Mesothelial cell of epicardium (in vitro differentiated cells): Measurements from ENCODE around the gene CLRN3. TPM values are rescaled to one million over a fixed set of nuclear protein-coding genes. Genes with fewer than 3 reads are reported as not detected.

Source experiments
- DNase-seq, 2 experiments: peaks; one replicate each; pipeline ENCODE4 v3.0.0; 2021; ENCODE audit warnings: low spot score in 2 of 2; ENCODE audit not compliant: unreplicated experiment in 2 of 2
- H3K27ac Mint-ChIP-seq: 2 replicates; pipeline ENCODE4 v1.8.0; 2021; ENCODE audit warnings: mixed read lengths
- H3K27me3 Mint-ChIP-seq: 2 replicates; pipeline ENCODE4 v1.8.0; 2021; ENCODE audit warnings: low read depth, mixed read lengths
- H3K36me3 Mint-ChIP-seq: 2 replicates; pipeline ENCODE4 v1.8.0; 2021; ENCODE audit warnings: mixed read lengths
- H3K4me1 Mint-ChIP-seq: 2 replicates; pipeline ENCODE4 v1.8.0; 2021; ENCODE audit warnings: mixed read lengths
- H3K4me3 Mint-ChIP-seq: 2 replicates; pipeline ENCODE4 v1.8.0; 2021; ENCODE audit warnings: mild to moderate bottlenecking, moderate library complexity, mixed read lengths
- H3K9me3 Mint-ChIP-seq: 2 replicates; pipeline ENCODE4 v1.8.0; 2021; ENCODE audit warnings: mixed read lengths
- total RNA-seq: library from RNA; stranded (reverse); gene quantifications from 3 replicates; pipeline ENCODE4 v1.2.1, GENCODE V29; 2021
- TF ChIP-seq, protein P1 (sequence below): fragments of 200-600 bp; sonication (generic); IDR thresholded peaks from one replicate; pipeline ENCODE4 v1.5.0; 2021; ENCODE audit warnings: antibody characterized with exemption; ENCODE audit not compliant: unreplicated experiment

The CLRN3 gene
- total RNA-seq, 1 donor from 2014 or later: not detected

DNA sequence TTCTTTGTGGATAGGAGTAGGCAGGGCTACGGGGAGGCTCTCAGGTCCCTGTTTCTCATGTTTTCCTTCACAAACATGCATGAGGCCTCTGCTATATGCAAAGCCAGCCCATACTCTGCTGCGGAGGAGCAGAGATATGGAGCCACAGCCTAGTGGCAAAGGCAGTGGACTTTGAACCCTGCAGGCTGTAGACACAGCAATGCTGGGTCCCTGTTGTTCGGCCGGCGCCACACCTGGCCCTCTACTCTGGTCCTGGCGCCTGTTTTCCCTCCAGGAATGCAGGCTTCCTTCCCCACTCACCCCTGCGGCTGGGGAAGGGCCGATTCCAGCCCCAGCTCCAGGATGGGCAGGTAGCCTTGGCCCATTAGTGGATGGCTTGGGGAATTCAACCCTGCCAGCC lies 11.5 kb downstream of the CLRN3 start:
- TF ChIP-seq, protein P1, sequence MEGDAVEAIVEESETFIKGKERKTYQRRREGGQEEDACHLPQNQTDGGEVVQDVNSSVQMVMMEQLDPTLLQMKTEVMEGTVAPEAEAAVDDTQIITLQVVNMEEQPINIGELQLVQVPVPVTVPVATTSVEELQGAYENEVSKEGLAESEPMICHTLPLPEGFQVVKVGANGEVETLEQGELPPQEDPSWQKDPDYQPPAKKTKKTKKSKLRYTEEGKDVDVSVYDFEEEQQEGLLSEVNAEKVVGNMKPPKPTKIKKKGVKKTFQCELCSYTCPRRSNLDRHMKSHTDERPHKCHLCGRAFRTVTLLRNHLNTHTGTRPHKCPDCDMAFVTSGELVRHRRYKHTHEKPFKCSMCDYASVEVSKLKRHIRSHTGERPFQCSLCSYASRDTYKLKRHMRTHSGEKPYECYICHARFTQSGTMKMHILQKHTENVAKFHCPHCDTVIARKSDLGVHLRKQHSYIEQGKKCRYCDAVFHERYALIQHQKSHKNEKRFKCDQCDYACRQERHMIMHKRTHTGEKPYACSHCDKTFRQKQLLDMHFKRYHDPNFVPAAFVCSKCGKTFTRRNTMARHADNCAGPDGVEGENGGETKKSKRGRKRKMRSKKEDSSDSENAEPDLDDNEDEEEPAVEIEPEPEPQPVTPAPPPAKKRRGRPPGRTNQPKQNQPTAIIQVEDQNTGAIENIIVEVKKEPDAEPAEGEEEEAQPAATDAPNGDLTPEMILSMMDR: no peak
- Mint-ChIP-seq H3K36me3 (no peaks in the 10 kb centered on the region), H3K27me3 (peaks cover 16% of the 10 kb centered on the region), H3K27ac (no peak overlapping the region), H3K9me3 (no peaks in the 10 kb centered on the region), H3K4me3 (no peak overlapping the region), H3K4me1 (no peaks in the 10 kb centered on the region)
- DNase-seq: no peak

DNA sequence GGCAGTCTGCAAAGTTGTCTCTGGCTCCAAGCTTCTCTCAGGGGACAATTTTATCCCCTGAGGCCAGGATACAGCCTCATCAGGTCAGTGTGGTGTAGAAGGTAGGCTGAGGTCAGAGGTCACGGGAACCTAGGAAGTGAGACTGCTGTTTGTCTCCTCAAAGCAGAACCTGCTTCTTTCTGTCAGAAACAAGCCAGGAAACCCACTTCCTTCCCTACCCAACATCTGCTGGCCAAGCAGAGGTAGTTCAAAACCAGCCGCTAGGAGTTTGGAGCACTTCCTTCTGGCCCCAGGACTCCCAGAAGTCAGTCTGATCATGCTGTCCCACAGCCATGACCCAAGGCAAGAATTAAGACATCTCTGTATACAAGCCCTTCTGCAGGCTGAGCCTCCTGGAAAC lies 12.2 kb downstream of the CLRN3 start:
- Mint-ChIP-seq H3K36me3 (no peaks in the 10 kb centered on the region), H3K27ac (no peak overlapping the region), H3K9me3 (no peaks in the 10 kb centered on the region), H3K4me1 (no peaks in the 10 kb centered on the region), H3K27me3 (peaks cover 21% of the 10 kb centered on the region), H3K4me3 (no peak overlapping the region)
- DNase-seq: no peak
- TF ChIP-seq, protein P1: no peak

DNA sequence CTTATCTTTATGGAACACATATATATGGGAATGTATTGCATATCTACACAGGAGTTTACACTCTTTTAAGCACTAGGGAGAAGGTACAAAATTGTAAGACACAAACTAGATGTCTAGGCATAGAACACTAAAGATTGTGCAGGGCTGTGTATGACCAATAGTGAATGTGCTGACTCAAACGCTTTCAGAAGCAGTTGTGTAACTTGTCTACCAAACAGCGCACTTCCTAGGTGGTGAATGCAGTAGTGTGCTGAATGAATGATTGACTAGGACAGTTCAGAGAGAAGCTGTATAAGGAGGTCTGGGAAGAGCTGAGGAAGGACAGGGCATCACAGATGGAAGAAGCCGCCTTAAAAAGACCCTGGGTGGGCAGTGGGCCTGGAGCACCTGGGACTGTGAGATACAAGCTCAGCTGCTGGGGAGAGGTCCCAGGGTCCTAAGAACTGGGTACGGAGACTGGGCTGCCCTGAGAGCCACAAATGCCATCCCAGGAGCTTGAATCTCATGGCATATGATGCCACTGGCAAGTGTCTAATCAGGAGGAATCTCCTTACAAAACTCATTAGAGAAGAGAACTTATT lies 14.2 kb downstream of the CLRN3 start:
- peaks cover 19% of the 10 kb centered on the region for H3K27me3 Mint-ChIP-seq
- H3K4me1 Mint-ChIP-seq: no peaks in the 10 kb centered on the region
- no peak for DNase-seq
- H3K9me3 Mint-ChIP-seq: no peaks in the 10 kb centered on the region
- H3K36me3 Mint-ChIP-seq: no peaks in the 10 kb centered on the region
- no peak overlapping the region for H3K4me3 Mint-ChIP-seq
- TF ChIP-seq, protein P1: no peak
- H3K27ac Mint-ChIP-seq: no peak overlapping the region

DNA sequence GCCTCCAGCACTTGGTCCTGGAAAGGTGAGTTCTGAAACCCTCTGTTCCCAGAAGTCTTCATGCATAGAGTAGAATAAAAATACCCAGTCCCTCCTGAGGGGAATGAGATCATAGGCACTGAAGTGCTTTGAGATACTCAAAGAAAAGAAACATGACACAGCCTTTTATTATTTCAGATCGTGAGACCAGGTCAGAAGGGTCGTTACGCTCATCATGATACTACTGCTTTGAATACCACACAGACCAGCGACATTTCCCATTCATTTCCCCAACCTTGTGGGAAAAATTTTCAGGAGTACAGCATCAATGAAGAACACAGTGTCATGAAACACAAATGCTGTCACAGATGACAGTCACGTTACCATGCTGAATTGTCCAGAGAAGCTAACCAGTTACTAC lies 15.0 kb downstream of the CLRN3 start:
- Mint-ChIP-seq H3K4me3 (no peak overlapping the region), H3K4me1 (no peaks in the 10 kb centered on the region), H3K27ac (no peak overlapping the region), H3K27me3 (peaks cover 18% of the 10 kb centered on the region), H3K36me3 (no peaks in the 10 kb centered on the region), H3K9me3 (no peaks in the 10 kb centered on the region)
- TF ChIP-seq, protein P1: no peak
- no peak for DNase-seq

DNA sequence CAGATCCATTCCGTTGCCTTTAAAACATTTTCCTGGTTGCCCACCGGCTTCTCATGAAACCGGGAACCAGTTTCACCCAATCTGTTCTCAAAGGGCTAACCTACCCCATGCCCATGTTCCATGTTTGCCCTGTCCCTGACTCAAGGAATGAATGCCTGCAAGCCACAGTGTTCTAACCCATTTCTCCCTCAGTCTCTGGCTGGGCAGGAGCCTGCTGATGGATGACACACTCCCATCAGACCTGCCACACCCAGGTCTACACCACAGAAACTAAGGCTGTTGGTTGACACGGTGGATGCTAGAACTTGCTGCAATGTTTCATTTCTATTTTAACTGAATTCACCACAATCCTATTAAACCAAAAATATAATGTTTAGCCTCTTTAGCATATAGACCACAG lies 15.6 kb downstream of the CLRN3 start:
- Mint-ChIP-seq H3K9me3 (no peaks in the 10 kb centered on the region), H3K27me3 (peaks cover 18% of the 10 kb centered on the region), H3K36me3 (no peaks in the 10 kb centered on the region), H3K4me3 (no peak overlapping the region), H3K27ac (no peak overlapping the region), H3K4me1 (no peaks in the 10 kb centered on the region)
- TF ChIP-seq, protein P1: no peak
- no peak for DNase-seq

DNA sequence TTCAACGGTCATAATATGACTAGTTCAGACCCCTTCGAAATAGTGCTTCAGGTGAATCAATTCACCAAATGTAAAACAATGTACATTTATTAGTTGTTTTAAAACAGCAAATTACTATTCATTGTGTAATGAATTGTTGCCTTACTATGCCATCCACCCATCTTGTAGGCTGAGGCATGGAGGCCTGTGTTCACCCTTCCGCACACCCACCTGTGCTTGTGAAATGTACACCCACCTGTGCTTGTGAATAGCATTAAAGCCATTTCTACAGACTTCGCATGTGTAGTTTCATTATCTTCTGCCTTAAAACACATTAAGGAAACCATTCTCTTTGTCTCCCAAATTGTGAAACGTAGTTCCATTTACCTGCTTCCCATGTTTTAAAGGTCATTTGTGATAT lies 16.8 kb downstream of the CLRN3 start:
- no peak for DNase-seq
- no peaks in the 10 kb centered on the region for H3K9me3 Mint-ChIP-seq
- H3K27ac Mint-ChIP-seq: no peak overlapping the region
- TF ChIP-seq, protein P1: no peak
- peaks cover 21% of the 10 kb centered on the region for H3K27me3 Mint-ChIP-seq
- H3K36me3 Mint-ChIP-seq: no peaks in the 10 kb centered on the region
- H3K4me1 Mint-ChIP-seq: no peaks in the 10 kb centered on the region
- H3K4me3 Mint-ChIP-seq: no peak overlapping the region
